ENCODE data around the gene MYOG. TPM values are rescaled to one million over a fixed set of nuclear protein-coding genes. Genes with fewer than 3 reads are reported as not detected.

The MYOG gene
- total RNA-seq, 2 experiments from 2014 or later = not detected

DNA sequence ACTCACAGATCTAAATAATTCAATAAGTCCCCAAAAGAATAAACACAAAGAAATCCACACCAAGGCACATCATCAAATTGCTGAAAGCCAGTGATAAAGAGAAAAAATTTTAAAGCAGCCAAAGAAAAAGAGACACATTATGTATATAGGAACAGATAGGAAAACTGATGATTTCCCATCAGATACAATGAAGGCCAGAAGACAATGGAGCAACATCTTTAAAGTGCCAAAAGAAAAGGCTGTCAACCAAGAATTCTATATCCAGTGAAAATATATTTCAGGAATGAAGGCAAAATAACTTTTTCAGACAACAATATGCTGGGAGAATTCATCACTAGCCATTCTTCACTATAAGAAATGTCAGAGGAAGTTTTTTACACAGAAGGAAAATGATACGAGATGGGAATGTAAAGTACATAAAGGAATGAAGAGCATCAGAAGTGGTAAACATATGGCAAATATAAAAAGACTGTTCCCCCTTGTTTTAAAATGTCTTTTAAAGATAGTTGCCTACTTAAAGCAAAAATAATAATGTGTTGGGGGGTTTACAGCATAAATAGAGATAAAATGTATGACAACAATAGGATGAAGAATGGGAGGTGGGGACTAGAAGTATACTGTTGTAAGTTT lies 9.4 kb upstream of the MYOG start:
- ChIA-PET POLR2A (no interaction called here), CTCF (no interaction called here)

DNA sequence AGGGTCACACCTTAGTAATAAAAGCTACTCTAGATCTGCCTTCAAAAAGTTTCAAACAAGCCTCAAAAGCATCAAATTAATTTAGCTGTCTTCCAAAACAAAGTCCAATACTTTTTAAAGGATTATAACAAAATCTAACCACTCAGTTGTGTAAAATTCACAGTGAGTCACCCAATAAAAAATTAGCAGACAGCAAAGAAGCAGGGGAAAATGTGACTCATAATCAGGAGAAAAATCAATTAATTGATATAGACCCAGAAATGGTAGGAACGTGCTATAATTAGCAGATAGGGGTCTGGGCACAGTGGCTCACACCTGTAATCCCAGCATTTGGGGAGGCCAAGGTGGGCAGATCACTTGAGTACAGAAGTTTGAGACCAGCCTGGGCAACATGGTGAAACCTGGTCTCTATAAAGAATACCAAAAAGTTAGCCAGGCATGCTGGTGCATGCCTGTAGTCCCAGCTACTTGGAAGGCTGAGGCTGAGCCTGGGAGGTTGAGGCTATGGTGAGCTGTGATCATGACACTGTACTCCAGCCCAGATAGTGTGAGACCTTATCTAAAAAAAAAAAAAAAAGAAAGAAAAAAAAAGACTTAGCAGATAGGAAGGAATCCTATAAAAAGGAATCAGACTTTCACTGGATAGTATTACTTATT lies 8.1 kb upstream of the MYOG start:
- CTCF ChIA-PET = no interaction called here
- POLR2A ChIA-PET = no interaction called here

DNA sequence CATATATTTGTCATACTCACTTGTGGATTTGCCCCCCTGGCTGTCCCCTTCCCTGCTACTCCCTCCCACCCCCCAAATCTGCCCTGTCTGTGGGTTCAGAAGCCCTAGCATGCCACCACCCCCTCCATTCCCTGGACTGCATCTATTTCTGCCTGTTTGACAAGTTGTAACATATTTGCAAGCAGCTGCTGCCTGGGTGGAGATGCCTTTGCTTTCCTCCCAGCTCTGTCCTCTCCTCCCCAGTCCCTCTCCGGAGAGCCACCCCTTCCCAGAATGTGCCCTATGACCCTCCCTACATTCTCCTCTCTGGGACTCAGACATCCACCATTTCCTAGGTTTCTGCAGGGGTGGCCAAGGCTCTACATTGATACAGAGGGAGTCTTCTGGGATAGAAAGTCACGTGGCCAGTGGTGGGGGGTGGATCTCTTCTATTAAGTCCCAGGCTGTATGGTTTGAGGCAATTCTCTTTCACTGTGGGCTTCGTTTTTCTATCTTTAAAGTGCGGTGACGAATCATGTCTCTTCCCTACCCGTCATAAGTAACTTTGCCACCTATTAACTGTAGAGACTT lies 6.0 kb upstream of the MYOG start:
- ChIA-PET POLR2A (no interaction called here), CTCF (no interaction called here)

DNA sequence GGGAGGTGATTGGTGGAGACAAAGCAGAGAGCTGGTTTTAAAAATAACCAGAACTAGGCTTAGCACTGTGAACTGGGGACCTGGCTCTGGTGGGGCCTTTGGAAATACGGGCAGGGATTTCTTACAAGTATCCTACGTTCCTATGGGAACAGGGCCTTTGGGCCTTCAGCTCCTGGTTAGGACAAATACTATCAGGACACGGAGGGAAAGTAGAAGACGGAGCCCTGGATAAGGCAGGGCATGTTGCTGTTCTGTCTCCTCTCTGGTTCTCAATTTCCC lies 5.3 kb upstream of the MYOG start:
- POLR2A ChIA-PET = no interaction called here
- CTCF ChIA-PET = interaction anchor here (0.6 kb wide), 1 partner anchor 112 kb away, joined by 5 read pairs; no protein-coding TSS in a partner anchor

DNA sequence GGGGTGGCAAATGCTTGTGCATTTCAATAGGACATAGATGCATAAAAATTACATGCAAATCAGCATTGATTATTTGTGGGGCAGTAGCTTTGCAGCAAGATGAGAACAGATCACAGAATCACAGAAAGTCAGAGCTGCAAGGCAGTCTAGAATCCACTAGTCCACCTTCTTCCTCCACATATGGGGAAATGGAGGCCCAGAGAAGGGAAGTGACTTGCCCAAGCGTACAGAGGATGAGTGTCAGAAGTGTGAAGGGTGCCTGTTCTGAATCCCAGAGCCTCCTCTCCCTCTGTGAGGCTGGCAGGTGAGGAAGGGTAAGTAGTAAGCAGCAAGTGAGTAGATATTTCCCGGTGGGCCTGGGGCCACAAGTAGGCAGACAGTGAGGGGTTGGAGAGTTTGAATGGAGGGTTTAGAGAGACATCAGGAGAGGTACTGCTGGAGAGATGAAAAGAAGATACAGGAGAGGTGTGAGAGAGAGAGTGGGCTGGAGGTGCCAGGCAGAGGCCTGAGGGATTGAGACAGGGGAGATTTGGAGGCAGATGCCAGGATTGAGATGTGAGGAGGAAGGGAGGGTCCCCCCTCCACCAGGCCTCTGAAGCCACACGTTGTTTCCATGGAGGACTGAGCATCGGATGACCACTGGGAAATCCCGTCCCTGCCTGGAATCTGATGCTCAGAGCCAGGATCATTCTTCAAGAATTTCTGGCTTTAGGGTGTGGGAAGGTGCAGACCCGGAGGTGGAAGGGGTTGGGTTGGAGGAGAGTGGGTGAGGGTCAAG lies 4.8 kb upstream of the MYOG start:
- ChIA-PET CTCF (interaction anchor here (0.6 kb wide), 1 partner anchor 112 kb away, joined by 5 read pairs; no protein-coding TSS in a partner anchor), POLR2A (no interaction called here)

DNA sequence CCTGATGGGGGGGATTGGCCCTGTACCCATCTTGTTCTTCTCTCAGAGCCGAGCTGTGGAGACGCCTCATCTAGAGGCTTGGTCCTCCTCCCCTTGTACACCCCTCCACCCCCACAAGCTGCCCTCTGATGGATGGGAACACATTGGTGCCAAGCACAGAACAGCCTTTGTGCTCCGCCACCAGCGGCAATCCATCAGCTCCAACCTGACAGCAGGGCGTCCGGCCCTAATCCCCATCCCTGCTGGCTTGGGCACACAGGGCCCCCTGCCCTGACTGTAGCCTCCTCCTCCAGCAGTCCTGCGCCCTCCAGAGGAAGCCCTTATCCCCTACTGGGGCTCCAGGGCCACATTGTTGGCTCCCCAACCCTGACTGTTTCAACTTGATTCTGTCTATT lies 3.8 kb upstream of the MYOG start:
- ChIA-PET POLR2A (no interaction called here), CTCF (no interaction called here)

DNA sequence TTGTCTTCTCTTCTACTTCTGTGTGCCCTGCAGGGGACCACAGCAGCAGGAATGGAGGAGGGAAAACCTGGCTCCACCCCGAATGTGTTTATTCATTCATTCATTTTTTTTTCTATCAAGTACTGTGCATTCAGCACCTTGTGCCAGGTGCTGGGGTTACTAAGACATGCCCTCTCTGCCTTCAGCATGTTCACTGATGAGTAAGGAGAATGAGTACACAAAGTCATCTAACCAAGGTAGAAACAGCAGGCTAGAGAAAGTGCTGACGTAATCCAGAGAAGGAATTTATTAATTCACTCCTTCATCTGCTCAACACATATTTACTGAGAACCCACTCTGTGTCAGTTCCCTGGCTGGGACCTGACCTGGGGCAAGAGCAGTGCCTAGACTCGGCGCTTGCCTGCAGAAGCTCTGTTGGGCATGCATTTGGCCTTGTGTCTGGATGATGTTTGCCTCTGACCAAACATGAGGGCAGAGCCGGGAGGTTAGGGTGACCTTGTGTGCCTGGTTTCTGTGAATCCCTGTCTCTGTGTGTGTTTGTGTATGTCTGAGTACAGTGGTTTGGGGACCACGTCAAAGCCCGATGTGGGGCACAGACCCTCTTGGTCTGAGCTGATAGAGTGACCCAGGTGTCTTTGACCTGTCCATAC lies 3.3 kb upstream of the MYOG start:
- ChIA-PET CTCF (no interaction called here), POLR2A (no interaction called here)

DNA sequence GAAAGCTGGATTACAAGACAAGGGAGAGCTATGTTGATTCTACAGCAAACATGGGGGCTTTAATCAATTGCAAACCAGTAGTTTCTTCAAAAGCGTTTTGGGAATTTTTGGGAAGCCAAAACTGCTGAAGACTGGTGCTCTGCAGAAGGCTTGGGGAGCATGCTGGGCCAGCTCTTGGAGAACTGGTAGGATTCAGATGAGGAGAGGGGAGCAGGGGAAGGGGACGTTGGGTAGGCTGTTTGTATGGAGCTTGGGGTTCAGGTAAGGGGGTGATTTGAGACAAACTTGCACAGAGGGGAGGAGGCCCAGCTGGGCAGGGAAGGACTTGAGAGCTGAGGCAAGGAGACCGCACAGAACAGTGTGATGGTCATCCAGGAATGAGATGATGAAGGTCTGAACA lies 2.6 kb upstream of the MYOG start:
- CTCF ChIA-PET = no interaction called here
- POLR2A ChIA-PET = no interaction called here

DNA sequence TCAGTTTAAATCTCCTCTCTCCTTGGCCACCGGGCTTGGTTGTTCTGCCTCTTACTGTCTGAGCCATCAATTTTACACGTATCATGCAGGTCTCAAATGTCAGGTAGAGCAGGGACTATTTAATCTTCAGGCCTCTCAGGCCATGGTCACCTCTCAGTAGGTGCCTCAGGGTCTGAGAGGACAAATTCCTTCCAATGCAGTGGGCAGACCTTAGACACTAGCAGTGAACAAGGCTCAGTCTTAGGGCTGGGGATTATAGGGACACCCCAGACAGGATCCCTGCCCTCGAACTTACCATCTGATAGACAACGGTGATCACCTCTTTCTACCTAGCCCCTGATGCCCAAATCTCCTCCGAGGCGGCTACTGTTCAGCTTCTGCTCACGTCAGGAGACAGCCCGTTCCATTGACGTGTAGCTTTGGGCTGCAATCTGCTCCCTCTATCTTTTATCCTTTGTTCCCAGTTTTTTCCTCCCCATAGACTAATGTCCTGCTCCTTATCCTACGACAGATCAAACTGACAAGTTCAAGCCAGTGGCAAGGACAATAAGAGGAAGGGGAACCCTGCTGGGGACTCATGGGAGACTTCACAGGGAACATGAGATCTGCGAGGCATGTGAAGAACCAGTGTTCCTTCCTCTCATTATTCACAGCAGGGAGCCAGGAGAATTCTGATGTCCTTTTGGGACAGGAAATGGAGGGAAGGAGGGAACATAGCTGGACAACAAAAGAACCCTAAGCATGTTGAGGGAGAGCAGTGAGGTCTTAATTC lies 1.4 kb upstream of the MYOG start:
- ChIA-PET CTCF (interaction anchor here (0.8 to 1.3 kb wide), 2 partner anchors 31 to 129 kb away, joined by 3 read pairs; no protein-coding TSS in a partner anchor), POLR2A (no interaction called here)

DNA sequence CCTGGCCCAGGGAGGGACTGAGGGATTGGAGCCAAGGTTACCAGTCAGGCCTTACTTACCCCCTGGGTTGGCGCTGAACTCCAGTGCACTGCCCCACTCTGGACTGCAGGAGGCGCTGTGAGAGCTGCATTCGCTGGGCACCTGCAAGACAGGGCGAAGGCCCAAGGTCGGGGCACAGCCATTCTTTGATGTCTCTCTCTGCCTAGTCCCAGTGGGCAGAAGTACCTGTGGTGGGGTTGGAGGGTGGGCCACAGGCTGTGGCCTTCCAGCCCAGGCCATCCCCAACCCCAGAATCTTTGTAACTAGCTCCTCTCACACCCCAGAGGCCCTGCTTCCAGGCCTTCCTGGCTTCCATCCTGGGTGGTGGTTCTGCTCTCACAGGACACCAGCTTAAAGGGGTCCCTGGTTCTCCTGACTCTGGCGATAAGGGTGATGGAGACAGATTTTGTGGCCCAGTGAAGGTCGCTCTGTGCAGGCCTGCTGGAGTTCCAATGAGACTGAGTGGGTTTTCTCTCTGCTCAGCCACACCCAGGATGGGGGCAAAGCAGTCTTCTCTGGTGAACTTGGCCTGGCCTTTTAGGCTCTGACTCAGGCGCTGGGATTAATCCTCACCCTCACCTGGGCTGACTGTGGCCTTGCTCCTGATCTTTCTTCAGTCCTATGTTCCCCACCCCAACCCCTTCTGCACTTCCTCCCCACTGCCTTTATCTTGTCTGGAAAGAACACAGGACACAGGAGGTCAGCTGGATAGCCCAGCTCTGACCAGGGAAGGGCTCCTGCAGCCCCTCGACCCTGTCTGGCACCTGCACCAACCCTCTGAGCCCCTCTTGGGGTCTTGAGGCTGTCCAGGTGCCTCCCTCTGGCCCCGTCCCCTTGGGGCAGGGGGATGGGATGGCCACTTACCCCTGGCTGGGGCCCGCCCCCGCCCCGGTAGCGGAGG lies 954 bp downstream of the MYOG start:
- POLR2A ChIA-PET = no interaction called here
- CTCF ChIA-PET = interaction anchor here (1.0 to 1.4 kb wide), 4 partner anchors 45 to 184 kb away, joined by 3 to 6 read pairs (median 4); no protein-coding TSS in a partner anchor

DNA sequence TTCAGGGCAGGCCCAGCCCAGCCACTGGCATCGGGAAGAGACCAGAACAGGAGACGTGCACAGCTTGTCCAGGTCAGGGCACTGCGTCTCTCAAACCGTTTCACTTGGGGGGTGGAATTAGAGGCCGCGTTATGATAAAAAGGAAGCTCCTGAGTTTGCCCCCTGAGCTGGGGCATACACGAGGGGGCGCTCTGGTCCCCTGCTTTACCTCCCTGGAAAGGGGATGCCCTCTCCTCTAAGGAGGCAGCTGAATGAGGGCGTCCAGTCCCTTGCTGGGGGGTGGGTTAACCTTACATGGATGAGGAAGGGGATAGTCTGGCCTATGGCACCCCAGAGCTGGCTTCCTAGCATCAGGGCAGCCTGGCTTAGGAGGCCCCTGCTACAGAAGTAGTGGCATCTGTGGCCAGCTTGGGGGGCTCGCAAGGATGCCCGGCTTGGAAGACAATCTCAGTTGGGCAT lies 2.3 kb downstream of the MYOG start:
- CTCF ChIA-PET = interaction anchor here (0.5 to 1.4 kb wide), 2 partner anchors 88 to 308 kb away, joined by 3 to 6 read pairs; no protein-coding TSS in a partner anchor
- POLR2A ChIA-PET = no interaction called here

DNA sequence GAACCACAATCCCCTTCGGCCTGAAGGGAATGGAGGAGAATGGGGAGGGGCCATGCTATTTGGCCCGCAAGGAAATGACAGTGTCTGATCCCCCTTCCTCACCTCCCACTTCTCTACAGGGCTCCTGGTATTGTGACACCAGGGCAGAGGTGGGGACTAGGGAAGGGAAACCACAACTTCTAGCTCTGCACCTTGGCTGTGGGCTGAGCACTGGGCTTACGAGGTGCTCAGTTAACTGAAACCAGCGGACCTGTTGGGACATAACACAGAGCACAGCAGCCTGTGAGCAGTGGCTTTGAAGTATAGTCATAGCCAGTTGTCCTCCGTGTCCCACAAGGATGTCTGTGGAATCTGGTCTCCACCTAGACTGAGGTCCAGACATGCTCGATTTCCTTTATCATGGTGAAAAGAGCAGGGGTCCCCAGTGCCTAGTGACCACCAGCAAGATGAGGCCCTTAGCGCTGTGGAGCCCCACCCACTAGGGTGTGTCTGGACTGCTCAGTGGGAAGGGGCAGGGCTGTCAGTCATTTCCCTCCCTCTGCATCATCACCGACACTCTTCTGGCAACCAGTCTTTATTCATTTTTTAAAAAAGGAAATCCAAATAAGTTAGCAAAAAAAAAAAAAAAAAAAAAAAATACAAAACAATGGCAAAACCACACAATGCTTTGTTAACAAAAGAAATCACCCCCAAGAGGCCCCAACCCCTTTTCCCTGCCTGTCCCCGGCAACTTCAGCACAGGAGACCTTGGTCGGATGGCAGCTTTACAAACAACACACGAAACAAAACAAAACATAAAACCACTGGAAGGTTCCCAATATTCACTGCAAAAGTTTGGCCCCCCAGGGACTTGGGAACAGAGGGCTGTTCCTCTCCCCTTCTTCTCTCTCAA lies 3.0 kb downstream of the MYOG start:
- ChIA-PET POLR2A (no interaction called here), CTCF (interaction anchor here (1.4 kb wide), 1 partner anchor 89 kb away, joined by 6 read pairs; no protein-coding TSS in a partner anchor)

DNA sequence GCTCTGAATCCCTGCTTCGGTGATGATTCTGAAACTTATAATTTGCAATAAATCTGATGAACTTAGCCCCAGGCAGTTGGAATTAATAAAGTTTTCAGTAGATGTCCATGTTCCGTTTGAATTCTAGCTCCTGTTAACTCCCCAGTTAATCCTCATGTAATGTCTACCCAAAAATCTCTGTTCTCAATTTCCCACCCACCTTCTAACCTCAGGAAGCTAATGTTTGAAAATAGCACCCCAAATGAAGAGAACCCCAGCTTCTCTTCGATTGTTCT lies 3.6 kb downstream of the MYOG start:
- CTCF ChIA-PET = no interaction called here
- POLR2A ChIA-PET = no interaction called here

DNA sequence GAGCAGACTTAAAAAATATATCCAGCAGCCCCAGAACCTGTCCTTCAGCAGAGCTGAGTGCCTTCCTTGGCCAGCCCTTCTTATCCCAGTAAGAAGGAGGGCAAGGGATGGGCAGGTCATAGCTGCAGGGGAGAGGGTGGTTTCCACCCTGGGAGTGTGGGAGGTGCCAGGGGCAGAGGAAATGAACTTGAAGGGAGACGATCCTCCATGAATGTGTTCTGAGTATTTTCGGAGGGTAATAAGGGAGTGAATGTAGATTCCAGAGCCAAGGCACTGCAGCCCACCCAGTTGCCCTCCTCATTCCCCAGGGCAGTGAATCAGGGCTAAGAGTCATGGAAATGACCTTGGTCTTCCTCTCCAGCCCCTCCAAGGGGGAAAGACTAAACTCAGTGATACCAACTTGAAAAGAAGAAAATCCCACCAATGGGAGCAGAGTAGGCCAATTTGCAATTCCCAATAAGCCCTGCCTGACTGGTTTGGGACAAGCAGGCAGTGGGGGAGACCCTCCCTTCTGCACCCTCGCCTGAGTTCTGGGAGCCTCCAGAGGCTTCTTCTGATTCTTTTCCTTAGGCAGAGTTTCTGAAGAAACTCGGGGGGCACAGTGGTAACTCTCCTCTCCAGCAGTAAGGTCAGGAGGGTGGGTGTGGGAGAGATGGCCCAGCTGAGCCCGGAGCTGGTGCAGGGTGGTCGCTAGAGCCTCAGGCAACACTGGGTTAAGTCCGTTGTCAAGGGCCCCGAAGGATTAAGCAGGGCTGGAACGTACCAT lies 4.2 kb downstream of the MYOG start:
- ChIA-PET POLR2A (no interaction called here), CTCF (no interaction called here)

DNA sequence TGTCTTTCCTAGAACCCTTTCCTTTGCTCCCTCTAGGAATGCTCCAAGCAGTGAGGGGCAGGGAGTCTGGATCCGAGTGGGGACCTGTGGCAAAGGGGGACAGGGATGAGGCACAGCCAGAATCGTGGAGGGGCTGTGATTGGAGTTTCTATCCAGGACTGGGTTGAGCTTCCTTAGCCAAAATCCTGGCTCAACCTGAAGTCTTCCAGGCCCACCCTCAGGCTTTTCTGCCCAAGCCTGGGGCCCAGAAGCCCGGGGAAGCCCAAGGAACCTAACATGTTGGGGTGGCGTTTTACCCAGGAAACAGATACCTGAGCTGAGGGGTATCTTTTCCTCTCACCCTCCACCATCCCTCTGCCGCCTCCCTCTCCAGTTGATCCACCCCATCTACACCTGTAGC lies 5.4 kb downstream of the MYOG start:
- ChIA-PET POLR2A (no interaction called here), CTCF (no interaction called here)

DNA sequence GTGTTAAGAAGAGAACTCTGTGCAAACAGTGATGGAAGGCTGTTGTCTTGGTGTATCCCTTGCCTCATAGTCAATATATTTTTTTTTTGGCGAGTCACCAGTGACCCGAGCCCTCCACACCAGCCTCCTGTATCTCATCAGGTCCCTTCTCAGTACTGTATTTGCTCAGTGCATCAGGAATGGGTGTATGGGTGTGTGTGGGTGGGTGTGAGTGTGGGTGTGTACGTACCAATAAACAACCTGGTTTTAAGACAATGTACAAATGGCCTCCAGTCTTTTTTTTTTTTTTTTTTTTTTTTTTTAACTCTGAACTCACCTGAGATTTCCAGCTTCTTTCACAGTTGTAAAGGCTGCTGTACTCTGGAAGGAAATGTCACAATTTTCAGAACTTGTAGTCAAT lies 7.3 kb downstream of the MYOG start:
- ChIA-PET CTCF (no interaction called here), POLR2A (no interaction called here)

DNA sequence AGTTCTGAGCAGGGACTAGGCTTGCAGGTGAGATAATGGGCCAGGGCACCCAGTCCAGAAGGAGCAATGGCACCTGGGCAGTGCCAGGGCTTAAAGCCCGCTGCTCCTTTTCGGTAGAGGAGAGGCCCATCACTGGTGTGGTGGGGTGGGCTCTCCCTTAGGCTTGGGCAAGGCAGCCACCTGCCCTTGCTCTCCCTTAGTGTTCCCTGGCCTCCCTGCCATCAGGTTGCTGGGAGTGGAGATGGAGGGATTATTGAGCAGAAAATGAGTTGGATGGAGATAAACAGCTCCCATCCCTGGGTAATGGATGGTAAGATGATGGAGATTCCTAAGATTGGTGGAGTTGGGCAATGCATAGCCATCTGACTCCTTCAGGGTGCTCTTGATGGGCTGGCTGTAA lies 7.9 kb downstream of the MYOG start:
- POLR2A ChIA-PET = no interaction called here

More for the DNA sequence above, 7.9 kb downstream of the MYOG start:
- CTCF ChIA-PET = no interaction called here

All from activated CD8-positive, alpha-beta memory T cell treated with anti-CD3 and anti-CD28 coated beads for 36 hours (primary cell).